HG03039 (cell line): ENCODE data around the gene RAB33B.
"Not testable (repeated sequence)": the region's sequence is repeated elsewhere in the genome, so short reads cannot be mapped to it uniquely, and the experiment has no call there.

ENCODE experiments used
- ATAC-seq: cut with Tn5 transposase; IDR thresholded peaks from one replicate; pipeline ENCODE4 v1.9.1; 2021; ENCODE audit warnings: mild to moderate bottlenecking, moderate library complexity; ENCODE audit not compliant: unreplicated experiment

The RAB33B gene

GRCh38 chr4:139454111-139455045 is at the start of gene RAB33B:
TSS of gene RAB33B (plus strand) at chr4:139454121. CDS start at chr4:139454196, 75 bp downstream.
- peak; percentile 0 for ATAC-seq

- no peak for ATAC-seq
These were observed 43.6 kb upstream of the RAB33B start for GRCh38 chr4:139410312-139410711.

GRCh38 chr4:139414671-139415210 is 39.2 kb upstream of the RAB33B start:
- ATAC-seq: not testable (repeated sequence)

DNA sequence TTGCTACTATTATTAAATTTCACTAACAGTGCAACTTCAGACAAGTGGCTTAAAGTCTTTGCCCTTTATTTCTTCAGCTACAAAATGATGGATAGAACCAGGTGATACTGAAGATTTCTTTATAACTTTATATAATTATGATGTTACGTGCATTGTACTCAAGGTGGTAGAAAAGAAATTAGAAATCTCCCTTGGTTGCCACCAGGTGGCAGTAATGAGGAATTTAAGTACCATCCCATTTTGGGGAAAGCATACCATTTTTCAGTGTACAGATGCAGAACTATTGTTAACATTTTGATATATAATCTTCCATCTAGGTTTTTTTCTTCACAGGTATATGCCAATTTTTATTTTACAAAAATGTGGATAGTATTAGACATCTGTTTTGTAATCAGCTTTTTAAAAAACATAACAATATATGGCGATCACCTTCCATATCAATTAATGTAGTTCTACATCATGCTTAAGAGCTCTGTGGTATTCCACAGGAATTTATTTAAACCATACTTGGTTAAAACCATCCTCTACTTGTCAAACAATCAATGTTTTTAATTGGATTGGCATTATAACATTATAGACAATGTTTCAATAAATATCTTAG is 37.7 kb upstream of the RAB33B start:
- ATAC-seq: no peak

- ATAC-seq: peak; percentile 46
These were observed 34.5 kb upstream of the RAB33B start for GRCh38 chr4:139419388-139419914.

GRCh38 chr4:139420652-139421051 is 33.3 kb upstream of the RAB33B start:
- ATAC-seq: no peak

DNA sequence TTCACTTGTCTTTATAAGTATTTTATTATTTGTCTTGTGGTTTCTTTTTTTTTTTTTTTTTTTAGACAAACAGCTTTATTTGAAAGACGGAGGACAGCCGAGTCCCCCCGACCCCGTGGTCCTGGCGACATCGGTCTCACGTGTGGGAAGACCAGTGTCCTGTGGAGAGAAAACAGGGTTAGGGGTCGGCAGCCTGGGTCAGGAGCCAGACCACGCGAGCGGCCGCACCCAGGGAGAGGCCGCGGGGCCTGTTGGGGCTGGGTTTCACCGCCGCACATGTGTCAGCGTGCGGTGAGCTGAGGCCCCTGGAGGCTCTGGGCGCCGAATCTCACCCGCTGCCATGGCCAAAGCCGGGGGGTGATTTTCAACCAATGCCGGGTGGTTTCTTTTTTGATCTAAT is 17.8 kb upstream of the RAB33B start:
- ATAC-seq: no peak

- ATAC-seq: no peak
These were observed 15.8 kb upstream of the RAB33B start for GRCh38 chr4:139438141-139438540.

- ATAC-seq: no peak
These were observed 12.9 kb upstream of the RAB33B start for GRCh38 chr4:139441029-139441428.

DNA sequence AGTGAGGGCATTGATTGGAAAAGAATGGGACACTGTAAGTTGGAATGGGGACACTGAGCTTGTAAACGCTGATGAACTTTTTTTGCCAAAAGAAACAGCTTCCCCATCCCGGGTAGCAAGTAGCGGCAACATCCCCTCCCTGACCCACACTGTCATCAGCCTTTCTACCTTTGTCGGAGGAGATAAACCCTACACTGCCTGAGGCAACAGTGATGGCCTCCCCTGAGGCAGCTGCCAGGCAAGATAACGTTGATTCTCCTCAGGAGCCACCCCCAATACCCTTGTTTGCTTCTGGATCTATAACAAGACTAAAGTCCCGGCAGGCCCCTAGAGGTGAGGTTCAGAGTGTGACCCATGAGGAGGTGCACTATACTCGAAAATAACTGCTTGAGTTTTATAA is 10.3 kb upstream of the RAB33B start:
- ATAC-seq: no peak

DNA sequence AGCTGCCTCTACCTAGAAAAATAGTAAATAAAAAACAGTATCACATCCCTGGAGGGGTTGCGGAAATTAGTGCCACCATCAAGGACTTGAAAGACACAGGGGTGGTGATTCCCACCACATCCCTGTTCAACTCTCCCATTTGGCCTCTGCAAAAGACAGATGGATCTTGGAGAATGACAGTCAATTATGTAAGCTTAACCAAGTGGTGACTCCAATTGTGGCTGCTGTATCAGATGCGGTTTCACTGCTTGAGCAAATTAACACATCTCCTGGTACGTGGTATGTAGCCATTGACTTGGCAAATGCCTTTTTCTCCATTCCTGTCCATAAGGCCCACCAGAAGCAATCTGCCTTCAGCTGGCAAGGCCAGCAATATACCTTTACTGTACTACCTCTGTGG is 9.0 kb upstream of the RAB33B start:
- not testable (repeated sequence) for ATAC-seq

- ATAC-seq: not testable (repeated sequence)
These were observed 6.8 kb upstream of the RAB33B start for GRCh38 chr4:139447078-139447477.

DNA sequence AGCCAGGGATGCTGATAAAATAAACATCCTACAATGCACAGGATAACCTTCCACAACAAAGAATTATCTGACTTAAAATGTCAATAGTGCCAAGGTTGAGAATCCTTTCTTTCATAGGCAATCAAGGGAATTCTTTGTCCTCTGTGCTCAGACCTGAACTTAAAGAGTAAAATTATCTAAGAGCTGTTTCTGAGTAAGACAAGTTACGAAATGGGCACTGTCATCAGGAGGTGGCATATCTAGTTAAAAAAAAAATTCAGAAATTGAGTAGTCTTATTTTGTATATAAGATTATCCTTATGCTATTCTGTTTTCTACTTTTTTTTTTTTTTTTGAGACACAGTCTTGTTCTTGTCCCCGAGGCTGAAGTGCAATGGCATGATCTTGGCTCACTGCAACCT is 3.3 kb upstream of the RAB33B start:
- no peak for ATAC-seq

DNA sequence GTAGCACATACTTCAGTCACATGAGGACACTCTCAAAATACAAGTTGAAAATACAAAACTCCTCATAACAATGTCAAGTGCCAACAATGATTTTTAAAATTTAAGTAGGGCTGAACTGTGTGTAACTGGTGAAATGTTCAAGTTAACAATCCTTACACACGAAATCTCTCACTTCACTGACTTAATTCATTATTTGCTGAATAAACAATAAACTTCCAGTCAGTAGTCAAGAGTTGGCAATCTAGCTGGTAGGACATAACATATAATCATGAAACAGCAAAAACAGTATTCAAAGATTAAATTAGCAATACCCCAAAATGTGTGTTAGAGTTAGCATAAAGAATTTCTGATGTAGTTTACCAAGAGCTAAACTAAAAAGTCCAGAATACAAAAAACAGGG is 1.9 kb upstream of the RAB33B start:
- ATAC-seq: no peak

GRCh38 chr4:139453041-139453370 is 915 bp upstream of the RAB33B start:
- peak; percentile 33 for ATAC-seq

DNA sequence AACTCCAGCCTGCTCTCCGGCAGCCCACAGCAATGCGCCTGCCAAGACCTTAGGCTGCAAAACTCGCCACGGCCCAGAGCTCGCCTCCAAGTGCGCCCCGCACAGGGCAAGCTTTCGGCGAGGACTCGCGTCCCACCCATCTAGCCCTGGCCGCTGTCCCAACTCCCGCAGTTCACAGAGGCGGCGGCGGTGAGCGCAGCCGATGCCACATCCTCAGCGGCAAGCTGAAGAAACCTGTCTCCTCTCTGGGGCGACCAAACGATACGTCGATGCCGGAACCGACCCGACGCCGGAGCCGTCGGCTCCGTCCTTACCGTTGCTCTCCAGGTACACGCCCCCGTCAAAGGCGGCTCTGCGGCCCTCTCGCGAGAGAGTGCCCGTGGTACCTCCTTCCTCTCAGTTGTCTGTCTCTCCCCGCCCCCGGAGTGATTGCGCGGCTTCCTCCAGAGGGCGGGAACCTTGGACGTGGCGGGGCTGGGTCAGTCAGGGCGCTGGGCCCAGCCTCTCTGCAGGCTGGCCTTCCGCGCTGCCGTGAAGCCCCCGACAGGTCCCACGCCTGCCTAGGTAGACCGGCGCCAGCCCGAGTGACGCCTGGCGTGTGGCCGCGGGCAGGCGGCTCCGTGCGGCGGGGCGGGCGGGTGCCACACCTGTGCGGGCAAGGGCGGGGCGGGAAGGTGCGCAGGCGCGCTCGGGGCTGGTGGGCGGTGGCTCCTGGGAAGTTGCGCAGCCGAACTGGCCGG is 380 bp upstream of the RAB33B start:
- ATAC-seq: peak; percentile 89

DNA sequence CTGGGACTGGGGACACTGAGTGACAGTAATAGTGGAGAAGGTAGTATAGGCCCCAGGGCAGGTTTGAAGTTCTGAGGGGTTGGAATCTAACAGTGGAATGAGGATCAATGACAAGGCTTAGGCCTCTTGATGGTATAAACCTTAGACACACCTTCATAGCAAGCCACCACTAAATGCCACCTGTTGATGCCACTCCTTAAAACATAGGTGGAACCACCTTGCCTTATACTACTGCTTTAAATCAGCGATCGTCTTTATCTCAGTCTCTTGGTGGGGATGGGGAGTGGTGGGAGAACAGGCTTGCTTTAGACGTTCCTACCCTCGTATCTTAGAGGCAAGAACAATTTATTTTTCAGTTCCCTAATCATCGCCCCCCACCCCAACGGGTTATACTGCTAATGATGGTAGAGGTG is 1.2 kb downstream of the RAB33B start:
- no peak for ATAC-seq

- no peak for ATAC-seq
These were observed 3.4 kb downstream of the RAB33B start for GRCh38 chr4:139457318-139457717.

DNA sequence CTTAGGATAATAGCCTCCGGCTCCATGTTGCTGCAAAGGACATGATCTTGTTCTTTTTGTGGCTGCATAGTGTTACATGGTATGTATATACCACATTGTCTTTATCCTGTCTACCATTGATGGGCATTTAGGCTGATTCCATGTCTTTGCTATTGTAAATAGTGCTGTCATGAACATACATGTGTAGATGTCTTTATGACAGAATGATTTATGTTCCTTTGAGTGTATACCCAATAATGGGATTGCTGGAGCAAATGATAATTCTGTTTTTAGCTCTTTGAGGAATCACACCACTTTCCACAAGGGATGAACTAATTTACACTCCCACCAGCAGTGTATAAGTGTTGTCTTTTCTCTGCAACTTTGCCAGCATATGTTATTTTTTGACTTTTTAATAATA is 4.6 kb downstream of the RAB33B start:
- no peak for ATAC-seq

DNA sequence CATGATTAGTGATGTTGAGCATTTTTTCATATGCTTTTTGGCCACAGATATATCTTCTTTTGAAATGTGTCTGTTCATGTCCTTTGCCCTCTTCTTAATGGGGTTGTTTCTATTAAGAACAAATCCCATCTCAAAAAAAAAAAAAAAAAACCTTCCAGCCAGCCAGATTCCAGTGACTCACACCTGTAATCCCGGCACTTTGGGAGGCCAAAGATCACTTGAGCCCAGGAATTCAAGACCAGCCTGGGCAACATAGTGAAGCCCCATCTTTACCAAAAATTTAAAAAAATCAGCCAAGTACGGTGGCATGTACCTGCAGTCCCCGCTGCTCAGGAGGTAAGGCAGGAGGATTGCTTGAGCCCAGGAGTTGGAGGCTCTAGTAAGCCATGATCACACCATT is 5.1 kb downstream of the RAB33B start:
- ATAC-seq: no peak

DNA sequence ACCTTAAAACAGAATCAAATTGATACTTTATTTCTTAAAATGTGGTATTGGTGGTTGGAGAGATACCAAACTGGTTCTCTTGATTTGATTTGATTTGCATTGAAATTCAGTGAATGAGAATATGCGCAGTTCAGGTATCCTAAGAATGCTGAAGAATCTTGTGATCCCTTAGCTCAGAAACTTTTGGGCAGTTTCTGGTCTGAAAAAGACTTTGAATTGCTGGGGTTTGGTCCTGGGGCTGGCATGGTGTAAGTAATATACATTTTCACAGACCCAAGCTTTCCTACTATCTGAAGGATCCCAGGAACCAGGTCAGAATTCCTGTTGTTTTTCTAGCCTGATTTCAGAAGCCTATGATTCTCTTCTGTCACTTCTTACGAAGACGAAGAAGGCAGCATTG is 6.6 kb downstream of the RAB33B start:
- no peak for ATAC-seq
